ES-I3 (cell line): ENCODE results near the gene PTCRA.
"Not testable (repeated sequence)": the region's sequence is repeated elsewhere in the genome, so short reads cannot be mapped to it uniquely, and the experiment has no call there.

Experiments used
- H3K36me3 ChIP-seq: 2 replicates; pipeline ENCODE4 v1.6.1; 2013; ENCODE audit warnings: mild to moderate bottlenecking, low read length, control low read depth, moderate library complexity; ENCODE audit not compliant: insufficient read depth
- H3K4me1 ChIP-seq: 2 replicates; pipeline ENCODE4 v1.6.1; 2013; ENCODE audit warnings: mild to moderate bottlenecking, control low read depth, low read length; ENCODE audit not compliant: insufficient read depth
- H3K9ac ChIP-seq: 2 replicates; pipeline ENCODE4 v1.6.1; 2013; ENCODE audit warnings: low read depth, mild to moderate bottlenecking, low read length, moderate library complexity
- H3K9me3 ChIP-seq: 2 replicates; pipeline ENCODE4 v1.6.1; 2013; ENCODE audit warnings: mild to moderate bottlenecking, low read length, moderate library complexity; ENCODE audit not compliant: control insufficient read depth, insufficient read depth

PTCRA gene

DNA sequence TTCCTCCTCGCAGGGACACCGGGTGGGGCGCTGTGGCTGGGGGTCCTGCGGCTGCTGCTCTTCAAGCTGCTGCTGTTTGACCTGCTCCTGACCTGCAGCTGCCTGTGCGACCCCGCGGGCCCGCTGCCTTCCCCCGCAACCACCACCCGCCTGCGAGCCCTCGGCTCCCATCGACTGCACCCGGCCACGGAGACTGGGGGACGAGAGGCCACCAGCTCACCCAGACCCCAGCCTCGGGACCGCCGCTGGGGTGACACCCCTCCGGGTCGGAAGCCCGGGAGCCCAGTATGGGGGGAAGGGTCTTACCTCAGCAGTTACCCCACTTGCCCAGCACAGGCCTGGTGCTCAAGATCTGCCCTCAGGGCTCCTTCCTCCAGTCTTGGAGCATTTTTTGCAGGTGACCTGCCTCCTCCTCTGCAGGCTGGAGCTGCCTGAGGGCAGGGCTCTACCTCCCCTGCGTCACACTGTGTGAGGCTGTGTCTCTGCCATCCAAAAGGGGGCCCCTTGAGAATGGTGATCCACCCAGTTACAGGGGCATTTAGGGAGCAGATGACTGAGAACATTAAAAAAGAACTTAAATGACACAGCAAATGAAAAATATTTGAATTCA, 9.5 kb downstream of the PTCRA start:
- Histone ChIP-seq H3K36me3 (no peaks in the 10 kb centered on the region), H3K9ac (peak overlapping the region; percentile 47), H3K4me1 (peaks cover 10% of the 10 kb centered on the region; the same call in 1 of the 2 replicates), H3K9me3 (no peaks in the 10 kb centered on the region)

DNA sequence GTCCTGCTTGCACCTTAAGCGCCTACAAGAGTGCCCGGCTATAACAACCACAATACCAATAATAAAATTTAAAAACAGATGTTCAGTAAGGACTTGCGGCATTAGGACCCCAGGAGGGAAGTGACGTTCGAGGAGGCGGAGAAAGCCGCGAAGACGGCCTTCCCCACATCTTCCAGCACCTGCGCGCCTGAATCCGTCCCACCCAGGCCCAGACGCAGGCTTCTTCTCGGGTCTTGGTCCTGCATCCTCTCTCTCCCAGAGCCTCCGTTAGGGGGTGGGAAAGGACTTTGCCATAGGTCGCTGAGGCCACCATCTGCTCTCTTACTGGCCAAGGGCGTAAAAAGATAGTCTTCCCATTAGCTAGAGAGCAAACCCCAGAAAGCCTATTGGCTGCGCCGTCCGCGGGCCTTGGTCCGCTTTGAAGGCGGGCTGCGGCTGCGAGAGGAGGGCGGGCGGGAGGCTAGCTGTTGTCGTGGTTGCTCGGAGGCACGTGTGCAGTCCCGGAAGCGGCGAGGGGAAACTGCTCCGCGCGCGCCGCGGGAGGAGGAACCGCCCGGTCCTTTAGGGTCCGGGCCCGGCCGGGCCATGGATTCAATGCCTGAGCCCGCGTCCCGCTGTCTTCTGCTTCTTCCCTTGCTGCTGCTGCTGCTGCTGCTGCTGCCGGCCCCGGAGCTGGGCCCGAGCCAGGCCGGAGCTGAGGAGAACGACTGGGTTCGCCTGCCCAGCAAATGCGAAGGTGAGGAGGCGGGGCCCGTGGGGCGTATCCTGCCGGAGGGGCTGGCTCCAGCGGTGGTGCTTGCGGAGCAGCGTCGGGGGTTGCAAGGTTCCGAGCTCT, 13.3 kb downstream of the PTCRA start, which contains the start of gene CNPY3:
Gene CNPY3, plus strand, starts transcription at position 495 of the 835 bp plus-strand sequence. Its CDS starts 91 bp downstream, at position 586.
- no peaks in the 10 kb centered on the region; the same call in 1 of the 2 replicates for H3K36me3 ChIP-seq
- no peaks in the 10 kb centered on the region for H3K9me3 ChIP-seq
- H3K9ac ChIP-seq, result peak within 1 kb of the TSS; percentile 84
- H3K4me1 ChIP-seq, result peaks cover 14% of the 10 kb centered on the region; the same call in 1 of the 2 replicates

DNA sequence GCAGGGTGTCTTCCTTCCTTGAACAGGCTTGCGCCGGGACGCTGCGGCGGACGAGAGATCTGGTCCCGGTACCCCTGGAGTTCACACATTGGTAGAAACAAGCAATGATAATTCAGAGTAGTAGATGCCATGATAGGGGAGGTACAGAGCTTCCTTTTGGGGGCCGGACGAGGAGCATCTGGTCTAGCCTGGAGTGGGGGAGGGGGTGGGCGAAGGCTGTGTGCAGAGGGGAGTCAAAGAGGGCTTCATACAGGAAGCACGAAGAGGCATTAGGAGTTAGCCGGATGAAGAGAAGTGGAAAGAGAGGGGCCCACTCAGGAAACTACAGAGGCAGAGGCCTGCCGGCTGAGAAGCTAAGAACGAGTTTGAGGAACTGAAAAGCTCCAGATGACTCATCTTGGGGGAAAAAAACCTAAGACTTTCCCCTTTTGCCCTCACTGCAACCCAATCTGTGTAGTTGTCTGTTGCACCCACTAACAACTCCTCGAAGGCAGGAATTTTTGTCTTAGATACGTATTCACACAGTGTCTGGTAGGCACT, 14.0 kb downstream of the PTCRA start:
- no peaks in the 10 kb centered on the region for H3K9me3 ChIP-seq
- peaks cover 14% of the 10 kb centered on the region; the same call in 1 of the 2 replicates for H3K4me1 ChIP-seq
- peaks cover 4% of the 10 kb centered on the region for H3K36me3 ChIP-seq
- H3K9ac ChIP-seq, result peak overlapping the region; percentile 84

DNA sequence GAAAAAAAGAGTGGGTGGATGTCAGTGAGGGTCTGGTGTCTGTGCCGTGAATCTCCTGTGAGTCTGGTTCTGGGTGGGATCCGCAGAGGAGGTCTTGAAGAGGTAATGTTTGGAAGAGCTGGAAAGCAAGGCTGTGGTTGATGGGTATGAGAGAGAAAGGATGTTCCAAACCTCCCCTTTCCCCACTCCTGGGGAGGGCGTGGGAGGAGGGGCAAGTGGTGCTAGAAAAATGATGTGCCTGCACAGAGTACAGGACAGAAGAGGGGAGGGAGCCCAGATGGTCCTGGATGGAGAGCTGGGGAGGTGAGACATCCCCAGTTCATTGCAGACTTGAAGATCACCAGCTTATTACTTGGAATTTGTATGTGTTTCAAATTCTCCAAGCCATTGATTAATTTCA, 16.6 kb downstream of the PTCRA start:
- H3K9ac ChIP-seq, result no peak overlapping the region

DNA sequence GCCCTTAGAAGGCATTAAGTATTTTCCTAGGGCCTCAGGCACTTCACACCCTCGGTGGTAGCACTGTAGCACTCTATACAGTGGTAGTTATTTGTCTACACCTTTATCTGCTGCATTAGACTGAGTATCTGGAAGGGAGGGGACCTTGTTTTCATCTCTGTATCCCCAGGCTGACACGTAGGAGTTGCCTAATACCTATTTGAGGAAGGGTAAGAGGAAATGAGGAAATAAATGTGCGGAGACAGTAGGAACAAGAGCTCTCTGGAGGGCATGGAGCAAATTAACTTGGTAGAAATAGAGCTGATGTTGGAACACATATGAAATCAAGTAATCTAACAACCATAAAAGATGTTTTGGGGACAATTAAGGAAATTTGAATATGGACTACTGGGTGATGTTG, 17.4 kb downstream of the PTCRA start:
- Histone ChIP-seq H3K9ac (no peak overlapping the region), H3K4me1 (peaks cover 4% of the 10 kb centered on the region; the same call in 1 of the 2 replicates), H3K36me3 (peaks cover 23% of the 10 kb centered on the region), H3K9me3 (no peaks in the 10 kb centered on the region)

More for the DNA sequence above, 16.6 kb downstream of the PTCRA start:
- Histone ChIP-seq H3K36me3 (peaks cover 19% of the 10 kb centered on the region), H3K9me3 (no peaks in the 10 kb centered on the region), H3K4me1 (peaks cover 4% of the 10 kb centered on the region; the same call in 1 of the 2 replicates)

DNA sequence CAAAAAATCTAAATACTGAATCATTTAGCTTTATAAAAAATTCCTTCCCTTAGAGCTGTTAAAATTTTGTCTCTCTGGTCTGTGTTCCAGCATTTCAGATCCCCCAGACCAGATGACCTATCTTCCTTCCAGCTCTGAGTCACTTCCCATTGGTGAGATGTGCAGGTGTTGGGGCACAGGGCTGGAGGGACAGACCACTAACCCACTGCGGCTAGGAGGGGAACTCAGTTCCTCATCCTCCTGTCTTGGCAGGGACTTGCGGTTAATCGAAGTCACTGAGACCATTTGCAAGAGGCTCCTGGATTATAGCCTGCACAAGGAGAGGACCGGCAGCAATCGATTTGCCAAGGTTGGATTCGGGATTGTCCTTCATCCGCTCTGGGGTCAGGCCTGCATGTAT, 19.5 kb downstream of the PTCRA start:
- peaks cover 4% of the 10 kb centered on the region; the same call in 1 of the 2 replicates for H3K4me1 ChIP-seq
- peaks cover 23% of the 10 kb centered on the region for H3K36me3 ChIP-seq
- no peak overlapping the region for H3K9ac ChIP-seq
- no peaks in the 10 kb centered on the region for H3K9me3 ChIP-seq

DNA sequence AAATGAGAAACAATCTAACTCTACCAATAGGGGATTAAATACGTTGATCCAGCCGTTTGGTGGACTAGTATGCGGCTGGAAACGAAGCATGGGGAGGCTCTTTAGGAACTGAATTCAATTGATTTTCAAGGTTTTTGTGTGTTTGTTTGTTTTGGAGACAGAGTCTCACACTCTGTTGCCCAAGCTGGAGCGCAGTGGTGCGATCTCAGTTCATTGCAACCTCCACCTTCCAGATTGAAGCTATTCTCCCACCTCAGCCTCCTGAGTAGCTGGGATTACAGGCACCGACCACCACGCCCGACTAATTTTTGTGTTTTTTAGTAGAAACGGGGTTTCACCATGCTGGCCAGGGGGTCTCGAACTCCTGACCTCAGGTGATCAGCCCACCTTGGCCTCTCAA, 20.5 kb downstream of the PTCRA start:
- H3K9me3 ChIP-seq, result no peaks in the 10 kb centered on the region
- no peaks in the 10 kb centered on the region for H3K4me1 ChIP-seq
- no peak overlapping the region for H3K9ac ChIP-seq
- peaks cover 23% of the 10 kb centered on the region for H3K36me3 ChIP-seq

DNA sequence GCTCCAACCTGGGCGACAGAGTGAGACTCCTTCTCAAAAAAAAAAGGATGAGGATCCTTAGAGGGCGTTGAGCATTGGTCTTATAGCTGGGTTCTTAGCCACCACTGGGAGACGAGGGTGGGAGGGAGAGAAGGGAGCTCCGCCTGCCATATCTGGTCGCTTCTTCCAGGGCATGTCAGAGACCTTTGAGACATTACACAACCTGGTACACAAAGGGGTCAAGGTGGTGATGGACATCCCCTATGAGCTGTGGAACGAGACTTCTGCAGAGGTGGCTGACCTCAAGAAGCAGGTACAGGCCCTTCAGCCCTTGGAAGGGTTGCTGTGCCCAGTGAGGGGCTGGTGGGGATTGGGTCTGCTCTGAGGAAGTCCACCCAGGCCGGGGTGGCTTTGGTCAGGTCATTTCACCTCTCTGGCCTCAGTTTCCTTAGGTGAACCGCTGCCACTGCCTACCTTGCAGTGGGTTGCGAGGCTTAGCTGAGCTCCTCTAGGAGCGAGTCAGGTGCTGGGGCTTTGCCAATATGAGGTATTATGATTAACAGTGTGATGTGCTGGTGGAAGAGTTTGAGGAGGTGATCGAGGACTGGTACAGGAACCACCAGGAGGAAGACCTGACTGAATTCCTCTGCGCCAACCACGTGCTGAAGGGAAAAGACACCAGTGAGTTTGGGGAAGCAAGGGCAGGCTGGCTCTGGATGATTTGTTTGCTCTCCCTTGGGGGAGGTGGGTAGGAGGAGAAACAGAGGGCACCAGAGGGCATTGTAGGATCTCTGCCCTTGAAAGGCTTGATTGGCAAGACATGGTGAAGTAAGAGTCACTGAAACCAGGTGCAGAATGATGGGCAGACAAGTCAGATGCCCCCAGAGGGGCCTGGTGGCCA, 21.9 kb downstream of the PTCRA start:
- Histone ChIP-seq H3K9ac (no peak overlapping the region), H3K9me3 (no peaks in the 10 kb centered on the region), H3K36me3 (peaks cover 23% of the 10 kb centered on the region), H3K4me1 (no peaks in the 10 kb centered on the region)

DNA sequence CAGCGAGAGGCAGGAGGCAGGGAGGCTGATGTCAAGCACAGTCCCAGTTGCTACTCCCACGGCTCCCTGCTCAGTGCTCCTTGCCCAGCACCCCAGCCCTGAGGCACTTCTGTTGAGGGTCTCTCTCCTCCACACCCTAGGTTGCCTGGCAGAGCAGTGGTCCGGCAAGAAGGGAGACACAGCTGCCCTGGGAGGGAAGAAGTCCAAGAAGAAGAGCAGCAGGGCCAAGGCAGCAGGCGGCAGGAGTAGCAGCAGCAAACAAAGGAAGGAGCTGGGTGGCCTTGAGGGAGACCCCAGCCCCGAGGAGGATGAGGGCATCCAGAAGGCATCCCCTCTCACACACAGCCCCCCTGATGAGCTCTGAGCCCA, 22.6 kb downstream of the PTCRA start:
- no peaks in the 10 kb centered on the region for H3K9me3 ChIP-seq
- peaks cover 23% of the 10 kb centered on the region for H3K36me3 ChIP-seq
- no peaks in the 10 kb centered on the region for H3K4me1 ChIP-seq
- H3K9ac ChIP-seq, result no peak overlapping the region

DNA sequence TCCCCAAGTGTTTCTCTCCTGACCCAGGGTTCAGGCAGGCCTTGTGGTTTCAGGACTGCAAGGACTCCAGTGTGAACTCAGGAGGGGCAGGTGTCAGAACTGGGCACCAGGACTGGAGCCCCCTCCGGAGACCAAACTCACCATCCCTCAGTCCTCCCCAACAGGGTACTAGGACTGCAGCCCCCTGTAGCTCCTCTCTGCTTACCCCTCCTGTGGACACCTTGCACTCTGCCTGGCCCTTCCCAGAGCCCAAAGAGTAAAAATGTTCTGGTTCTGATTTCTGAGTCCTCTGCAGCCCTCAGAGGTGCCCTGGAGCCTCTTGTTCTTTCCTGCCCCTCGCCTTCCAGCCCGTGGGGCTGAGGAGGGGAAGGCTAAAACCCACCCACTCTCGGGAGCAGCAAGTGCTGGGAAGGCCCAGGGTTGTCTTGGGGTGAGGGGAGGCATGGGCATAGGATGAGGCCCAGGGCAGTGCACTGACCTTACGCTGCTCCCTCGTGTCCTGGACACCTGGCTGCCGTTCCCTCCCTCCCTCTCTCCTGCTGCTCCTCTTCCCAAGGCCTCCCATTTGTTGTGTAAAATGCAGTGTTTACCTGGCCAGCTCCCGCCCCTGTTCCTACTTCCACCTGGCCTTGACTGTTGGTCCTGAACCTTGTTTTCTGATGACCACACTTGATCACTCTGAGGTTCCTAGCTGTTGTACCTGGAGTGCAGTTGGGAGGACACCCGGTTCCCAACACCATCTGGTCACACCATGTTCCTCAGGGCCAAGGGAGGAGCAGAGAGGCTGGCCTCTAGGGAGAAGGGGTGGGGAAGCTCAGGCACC, 23.3 kb downstream of the PTCRA start:
- Histone ChIP-seq H3K4me1 (no peaks in the 10 kb centered on the region), H3K36me3 (peaks cover 23% of the 10 kb centered on the region), H3K9ac (no peak overlapping the region), H3K9me3 (no peaks in the 10 kb centered on the region)

DNA sequence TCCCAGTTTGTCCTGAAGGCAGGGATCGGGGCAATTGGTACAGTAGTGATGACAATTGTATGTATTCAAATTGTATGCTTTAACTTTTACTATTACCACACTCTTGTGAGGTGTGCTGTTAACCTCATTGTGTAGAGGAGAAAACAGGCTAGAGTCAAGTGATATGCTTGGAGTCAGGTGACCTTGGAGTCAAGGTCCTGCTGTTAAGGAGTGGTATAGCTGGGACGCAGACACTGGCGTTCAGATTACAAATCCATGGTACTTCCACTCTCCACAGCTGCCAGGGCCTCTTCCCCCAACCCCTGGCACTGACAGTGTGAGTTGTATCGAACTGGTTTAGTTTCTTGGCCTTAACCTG, 23.9 kb downstream of the PTCRA start:
- Histone ChIP-seq H3K9ac (no peak overlapping the region), H3K9me3 (no peaks in the 10 kb centered on the region), H3K36me3 (peaks cover 18% of the 10 kb centered on the region), H3K4me1 (no peaks in the 10 kb centered on the region)

DNA sequence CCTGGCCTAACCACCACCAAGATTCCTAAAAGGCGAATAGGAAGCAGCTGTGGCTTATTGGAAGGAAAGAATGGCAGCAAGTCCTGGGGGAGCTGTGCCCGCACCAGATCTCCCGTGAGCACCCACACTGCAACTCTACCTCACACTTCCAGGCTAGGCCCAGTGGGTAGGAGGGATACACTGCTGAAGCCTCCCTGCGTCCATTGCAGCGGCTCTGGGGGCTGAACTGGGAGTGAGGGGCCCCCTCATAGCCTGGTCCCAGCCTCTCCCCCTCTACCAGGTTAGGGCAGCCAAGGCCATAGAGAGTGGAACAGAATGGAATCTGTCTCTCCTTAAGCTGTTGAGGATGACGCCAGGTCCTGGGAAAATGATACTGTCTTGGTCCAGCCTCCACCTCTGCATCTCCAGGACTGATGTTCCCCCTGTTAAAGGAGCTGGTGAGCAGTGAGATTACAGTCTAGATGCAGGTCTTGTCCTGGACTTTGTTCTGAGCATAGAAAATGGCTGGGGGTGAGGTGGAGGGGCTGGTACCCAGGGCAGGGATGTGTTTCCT, 24.7 kb downstream of the PTCRA start:
- no peaks in the 10 kb centered on the region for H3K4me1 ChIP-seq
- H3K9me3 ChIP-seq, result no peaks in the 10 kb centered on the region
- peaks cover 13% of the 10 kb centered on the region for H3K36me3 ChIP-seq
- no peak overlapping the region for H3K9ac ChIP-seq

DNA sequence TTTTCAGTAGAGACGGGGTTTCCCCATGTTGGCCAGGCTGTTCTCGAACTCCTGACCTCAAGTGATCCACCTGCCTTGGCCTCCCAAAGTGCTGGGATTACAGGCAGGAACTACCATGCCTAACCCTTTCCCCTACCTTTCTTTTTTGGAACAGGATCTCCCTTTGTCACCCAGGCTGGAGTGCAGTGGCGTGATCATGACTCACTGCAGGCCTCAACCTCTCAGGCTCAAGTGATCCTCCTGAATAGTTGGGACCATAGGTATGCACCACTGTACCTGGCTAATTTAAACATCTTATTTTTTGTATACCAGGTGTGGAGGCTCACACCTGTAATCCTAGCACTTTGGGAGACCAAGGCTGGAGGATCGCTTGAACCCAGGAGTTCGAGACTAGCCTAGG, 25.5 kb downstream of the PTCRA start:
- not testable (repeated sequence) for H3K4me1 ChIP-seq, H3K9me3 ChIP-seq, H3K36me3 ChIP-seq, H3K9ac ChIP-seq
